Omental fat pad (tissue), 4 donors: Measurements from ENCODE around the gene SSC5D. TPM values are rescaled to one million over a fixed set of nuclear protein-coding genes. Genes with fewer than 3 reads are reported as not detected.

Source experiments
- ATAC-seq: fragments of 150-250 bp; one replicate; pipeline ENCODE4 v1.9.1; 2016; ENCODE audit warnings: mild to moderate bottlenecking, moderate library complexity; ENCODE audit not compliant: low FRiP score
- DNase-seq: peaks from one replicate; pipeline ENCODE4 v3.0.0-alpha.2; 2019; ENCODE audit warnings: low spot score
- CTCF ChIP-seq, 3 donors: fragments of 450-650 bp; IDR thresholded peaks; one replicate each; pipeline ENCODE4 v1.5.1; 2016 to 2017; ENCODE audit warnings: antibody characterized with exemption in 3 of 3, mild to moderate bottlenecking in 3 of 3, moderate library complexity in 2 of 3
- total RNA-seq, 4 donors: library from RNA; depleted of rRNA; stranded (reverse); fragments of >200 nt; gene quantifications; one replicate each; pipeline ENCODE4 v1.1.0, GENCODE V29; 2016

The SSC5D gene
- total RNA-seq, 4 donors from 2014 or later, result 1.6 to 6.1 (median 3.5) TPM

- DNase-seq, result no peak
- no peak for TF ChIP-seq CTCF (IDR thresholded peaks at IDR 0.05)
- no peak for ATAC-seq
Observed at GRCh38 chr19:55490478-55491432, 2.5 kb downstream of the SSC5D start.

- TF ChIP-seq CTCF (IDR thresholded peaks at IDR 0.05), result no peak
- ATAC-seq, result peak; percentile 30
- DNase-seq, result no peak
Observed at GRCh38 chr19:55491546-55492360, 3.5 kb downstream of the SSC5D start.

GRCh38 chr19:55492362-55492944 lies 4.2 kb downstream of the SSC5D start:
- TF ChIP-seq CTCF (IDR thresholded peaks at IDR 0.05), result no peak
- DNase-seq, result no peak
- no peak for ATAC-seq

GRCh38 chr19:55493052-55493644 lies 4.9 kb downstream of the SSC5D start:
- DNase-seq, result no peak
- no peak for ATAC-seq
- no peak for TF ChIP-seq CTCF (IDR thresholded peaks at IDR 0.05)

- DNase-seq (no peak), ATAC-seq (no peak)
- no peak for TF ChIP-seq CTCF (IDR thresholded peaks at IDR 0.05)
Observed at GRCh38 chr19:55493645-55494171, 5.5 kb downstream of the SSC5D start.

GRCh38 chr19:55494172-55494761 lies 6.0 kb downstream of the SSC5D start:
- ATAC-seq (peak; percentile 83), DNase-seq (peak; percentile 48)
- TF ChIP-seq CTCF (IDR thresholded peaks at IDR 0.05), result no peak
